ENCODE measurements around the gene BANF2.

- TF ChIP-seq, protein P1, sequence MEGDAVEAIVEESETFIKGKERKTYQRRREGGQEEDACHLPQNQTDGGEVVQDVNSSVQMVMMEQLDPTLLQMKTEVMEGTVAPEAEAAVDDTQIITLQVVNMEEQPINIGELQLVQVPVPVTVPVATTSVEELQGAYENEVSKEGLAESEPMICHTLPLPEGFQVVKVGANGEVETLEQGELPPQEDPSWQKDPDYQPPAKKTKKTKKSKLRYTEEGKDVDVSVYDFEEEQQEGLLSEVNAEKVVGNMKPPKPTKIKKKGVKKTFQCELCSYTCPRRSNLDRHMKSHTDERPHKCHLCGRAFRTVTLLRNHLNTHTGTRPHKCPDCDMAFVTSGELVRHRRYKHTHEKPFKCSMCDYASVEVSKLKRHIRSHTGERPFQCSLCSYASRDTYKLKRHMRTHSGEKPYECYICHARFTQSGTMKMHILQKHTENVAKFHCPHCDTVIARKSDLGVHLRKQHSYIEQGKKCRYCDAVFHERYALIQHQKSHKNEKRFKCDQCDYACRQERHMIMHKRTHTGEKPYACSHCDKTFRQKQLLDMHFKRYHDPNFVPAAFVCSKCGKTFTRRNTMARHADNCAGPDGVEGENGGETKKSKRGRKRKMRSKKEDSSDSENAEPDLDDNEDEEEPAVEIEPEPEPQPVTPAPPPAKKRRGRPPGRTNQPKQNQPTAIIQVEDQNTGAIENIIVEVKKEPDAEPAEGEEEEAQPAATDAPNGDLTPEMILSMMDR (conservative IDR thresholded peaks at IDR 0.05; ENCODE audit: low read depth in 2 of 2), result no peak
- TF ChIP-seq EZH2phosphoT487 (IDR thresholded peaks at IDR 0.05; ENCODE audit: unreplicated experiment), result no peak
- TF ChIP-seq EZH2 (IDR thresholded peaks at IDR 0.05; ENCODE audit: low read depth, unreplicated experiment), result no peak
- TF ChIP-seq STAT1 (IDR thresholded peaks at IDR 0.05; ENCODE audit: unreplicated experiment), result no peak
- TF ChIP-seq CREB1 (CRISPR knock-in tag; IDR thresholded peaks at IDR 0.05; ENCODE audit: low read depth), result no peak
- no peak for TF ChIP-seq REST (IDR thresholded peaks at IDR 0.05; ENCODE audit: unreplicated experiment)
- no peak for TF ChIP-seq POLR2AphosphoS5 (IDR thresholded peaks at IDR 0.05; ENCODE audit: low read depth)
- TF ChIP-seq ZNF331 (CRISPR knock-in tag; IDR thresholded peaks at IDR 0.05; ENCODE audit: low read depth), result no peak
- TF ChIP-seq ZNF462 (CRISPR knock-in tag; IDR thresholded peaks at IDR 0.05), result no peak
Measured at GRCh38 chr20:17651129-17651759, 48.5 kb upstream of the BANF2 start.
